ENCODE measurements around the gene UTP14C. TPM values are rescaled to one million over a fixed set of nuclear protein-coding genes. Genes with fewer than 3 reads are reported as not detected.
"Not testable (repeated sequence)": the region's sequence is repeated elsewhere in the genome, so short reads cannot be mapped to it uniquely, and the experiment has no call there.

Gene UTP14C
- total and polyA plus RNA-seq, 12 donors = 3.0 to 15.1 (median 12.0) TPM

DNA sequence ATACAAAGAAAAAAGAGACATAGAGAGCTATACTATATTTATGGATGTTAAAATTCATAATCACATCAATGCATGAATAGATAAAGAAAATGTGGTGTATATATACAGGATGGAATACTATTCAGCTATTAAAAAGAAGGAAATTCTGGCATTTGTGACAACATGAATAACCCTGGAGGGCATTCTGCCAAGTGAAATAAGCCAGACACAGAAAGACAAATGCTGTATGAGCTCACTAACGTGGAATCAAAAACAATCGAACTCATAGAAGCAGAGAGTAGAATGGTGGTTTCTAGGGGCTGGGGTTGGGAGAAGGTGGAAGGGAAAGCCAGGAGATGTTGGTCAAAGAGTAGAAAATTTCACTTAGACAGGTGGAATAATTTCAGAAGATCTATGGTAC, 24.0 kb downstream of the UTP14C start:
- Histone ChIP-seq H3K4me1 (no peaks in the 10 kb centered on the region), H3K9me3 (no peaks in the 10 kb centered on the region), H3K36me3 (no peaks in the 10 kb centered on the region), H3K27ac (no peak overlapping the region), H3K4me3 (no peak overlapping the region), H3K27me3 (no peaks in the 10 kb centered on the region)
- TF ChIP-seq, protein P1, sequence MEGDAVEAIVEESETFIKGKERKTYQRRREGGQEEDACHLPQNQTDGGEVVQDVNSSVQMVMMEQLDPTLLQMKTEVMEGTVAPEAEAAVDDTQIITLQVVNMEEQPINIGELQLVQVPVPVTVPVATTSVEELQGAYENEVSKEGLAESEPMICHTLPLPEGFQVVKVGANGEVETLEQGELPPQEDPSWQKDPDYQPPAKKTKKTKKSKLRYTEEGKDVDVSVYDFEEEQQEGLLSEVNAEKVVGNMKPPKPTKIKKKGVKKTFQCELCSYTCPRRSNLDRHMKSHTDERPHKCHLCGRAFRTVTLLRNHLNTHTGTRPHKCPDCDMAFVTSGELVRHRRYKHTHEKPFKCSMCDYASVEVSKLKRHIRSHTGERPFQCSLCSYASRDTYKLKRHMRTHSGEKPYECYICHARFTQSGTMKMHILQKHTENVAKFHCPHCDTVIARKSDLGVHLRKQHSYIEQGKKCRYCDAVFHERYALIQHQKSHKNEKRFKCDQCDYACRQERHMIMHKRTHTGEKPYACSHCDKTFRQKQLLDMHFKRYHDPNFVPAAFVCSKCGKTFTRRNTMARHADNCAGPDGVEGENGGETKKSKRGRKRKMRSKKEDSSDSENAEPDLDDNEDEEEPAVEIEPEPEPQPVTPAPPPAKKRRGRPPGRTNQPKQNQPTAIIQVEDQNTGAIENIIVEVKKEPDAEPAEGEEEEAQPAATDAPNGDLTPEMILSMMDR (IDR thresholded peaks at IDR 0.05) = no peak
- intact Hi-C loops (cut with DNase I) = no loop called here
- ATAC-seq (no peak), DNase-seq (no peak)
- 62 to 73% methylated on average over 2 of the region's 2 CpGs for WGBS, 2 donors

DNA sequence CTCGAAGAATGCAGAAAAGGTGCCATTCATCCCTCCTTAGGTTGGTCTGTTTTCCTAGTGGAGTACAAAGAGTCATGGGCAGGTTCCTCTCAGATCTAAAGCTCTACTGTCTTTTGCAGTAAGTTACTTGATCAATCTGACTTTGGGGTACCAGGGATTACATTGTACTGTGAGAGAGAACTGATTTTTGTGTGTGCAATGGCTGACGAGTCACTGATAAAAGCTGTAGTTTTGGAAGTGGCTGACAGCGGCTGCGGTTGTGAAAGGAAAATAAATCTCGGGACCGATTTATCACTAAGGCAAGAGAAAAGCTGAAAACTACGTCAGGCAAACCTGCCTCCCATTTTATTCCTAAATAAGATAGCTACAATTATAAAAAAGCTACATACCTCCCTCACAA, 26.9 kb downstream of the UTP14C start:
- H3K4me1 ChIP-seq = no peaks in the 10 kb centered on the region
- intact Hi-C loops (cut with DNase I) = no loop called here
- H3K27me3 ChIP-seq = no peaks in the 10 kb centered on the region
- TF ChIP-seq, protein P1 (IDR thresholded peaks at IDR 0.05) = no peak
- peaks cover 0 to 5% (median 0%) of the 10 kb centered on the region in 11 donors for H3K9me3 ChIP-seq
- WGBS, 2 donors = 64 to 67% methylated on average over 7 of the region's 7 CpGs
- H3K36me3 ChIP-seq = no peaks in the 10 kb centered on the region
- no peak for ATAC-seq
- DNase-seq = no peak
- H3K4me3 ChIP-seq = no peak overlapping the region
- H3K27ac ChIP-seq = no peak overlapping the region

DNA sequence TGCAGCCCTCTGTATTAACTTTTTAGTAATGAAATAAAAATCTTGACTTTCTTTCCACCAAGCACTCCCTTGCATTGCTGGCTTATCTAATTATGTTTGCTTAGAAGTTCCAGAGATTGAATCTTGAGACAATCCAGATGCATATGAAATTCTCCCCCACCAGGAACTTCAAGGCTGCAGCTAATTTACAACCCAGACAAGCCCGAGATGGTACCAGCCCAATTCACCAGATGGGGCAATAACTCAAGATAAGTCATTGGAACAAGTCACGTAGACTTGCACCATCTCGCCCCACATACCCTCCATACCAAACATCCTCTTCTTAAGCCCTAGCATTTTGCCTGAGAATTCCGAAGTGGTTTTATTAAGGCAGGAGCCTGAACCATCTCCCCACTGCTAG, 29.0 kb downstream of the UTP14C start:
- intact Hi-C loops (cut with DNase I) = no loop called here
- H3K27ac ChIP-seq = no peak overlapping the region
- DNase-seq (no peak), ATAC-seq (no peak)
- H3K9me3 ChIP-seq = peaks cover 0 to 5% (median 0%) of the 10 kb centered on the region in 11 donors
- TF ChIP-seq, protein P1 (IDR thresholded peaks at IDR 0.05) = no peak
- no peaks in the 10 kb centered on the region for H3K27me3 ChIP-seq
- H3K36me3 ChIP-seq = no peaks in the 10 kb centered on the region
- 70 to 75% methylated on average over 4 of the region's 4 CpGs for WGBS, 2 donors
- no peak overlapping the region for H3K4me3 ChIP-seq
- no peaks in the 10 kb centered on the region for H3K4me1 ChIP-seq

DNA sequence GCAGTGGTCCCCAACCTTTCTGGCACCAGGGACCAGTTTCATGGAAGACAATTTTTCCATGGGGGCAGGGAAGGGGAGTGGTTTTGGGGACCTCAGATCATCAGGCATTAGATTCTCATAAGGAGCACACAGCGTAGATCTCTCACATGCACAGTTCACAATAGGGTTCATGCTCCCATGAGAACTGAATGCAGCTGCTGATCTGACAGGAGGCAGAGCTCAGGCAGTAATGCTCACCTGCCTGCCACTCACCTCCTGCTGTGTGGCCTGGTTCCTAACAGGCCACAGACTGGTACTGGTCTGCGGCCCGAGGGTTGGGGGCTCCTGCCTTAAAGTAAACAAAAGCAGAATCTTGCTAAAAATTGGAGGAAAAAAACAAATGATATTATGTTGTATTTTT, 36.6 kb downstream of the UTP14C start:
- H3K36me3 ChIP-seq; DNase-seq; H3K27me3 ChIP-seq; intact Hi-C loops (cut with DNase I): not testable (repeated sequence)
- peak overlapping the region in 1 of 10 donors; percentile 11 for H3K4me3 ChIP-seq
- peak overlapping the region in 7 of 10 donors; percentile 3 to 87 (median 82) for H3K27ac ChIP-seq
- WGBS, 2 donors = 78 to 82% methylated on average over 3 of the region's 3 CpGs
- ATAC-seq = peak in 4 of 8 donors; percentile 27 to 77 (median 59)
- H3K9me3 ChIP-seq = peaks cover 0 to 20% (median 8%) of the 10 kb centered on the region in 11 donors
- H3K4me1 ChIP-seq = peaks cover 0 to 19% (median 13%) of the 10 kb centered on the region in 9 donors

DNA sequence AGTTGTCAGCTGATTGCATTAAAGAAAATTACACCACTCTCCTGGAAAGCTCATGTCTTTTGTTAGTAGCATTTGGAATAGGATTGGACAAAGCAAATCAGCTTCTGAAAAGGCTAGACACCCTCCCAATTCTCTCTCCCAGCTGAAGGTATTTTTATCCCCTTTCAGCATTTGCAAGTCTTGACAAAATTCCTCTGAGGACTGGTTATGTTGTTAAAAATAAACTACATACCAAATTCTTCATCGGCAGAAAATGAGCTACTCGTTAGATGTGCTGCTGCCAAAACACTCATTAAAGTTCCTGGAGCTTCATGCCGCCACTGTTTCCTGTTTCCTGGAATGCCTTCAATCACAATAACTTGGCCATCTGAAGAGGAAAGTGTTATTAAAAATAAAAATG, 37.1 kb downstream of the UTP14C start:
- DNase-seq (peak in 1 of 2 donors; percentile 13), ATAC-seq (peak in 7 of 8 donors; percentile 72 to 97 (median 84))
- H3K9me3 ChIP-seq = peaks cover 0 to 25% (median 13%) of the 10 kb centered on the region in 11 donors
- TF ChIP-seq, protein P1 (IDR thresholded peaks at IDR 0.05) = no peak
- 8 to 11% methylated on average over 3 of the region's 3 CpGs for WGBS, 2 donors
- no peaks in the 10 kb centered on the region for H3K27me3 ChIP-seq
- intact Hi-C loops (cut with DNase I) = no loop called here
- H3K4me1 ChIP-seq = peaks cover 0 to 19% (median 13%) of the 10 kb centered on the region in 9 donors
- peak overlapping the region in 1 of 10 donors; percentile 11 for H3K4me3 ChIP-seq
- H3K36me3 ChIP-seq = no peaks in the 10 kb centered on the region
- peak overlapping the region in 7 of 10 donors; percentile 3 to 87 (median 82) for H3K27ac ChIP-seq

All from heart right ventricle (tissue), 16 donors.